HG03342 (cell line): ENCODE results near the gene TEDC2.

Source experiments
- ATAC-seq: cut with Tn5 transposase; IDR thresholded peaks from one replicate; pipeline ENCODE4 v1.9.1; 2021; ENCODE audit warnings: mild to moderate bottlenecking, moderate library complexity; ENCODE audit not compliant: unreplicated experiment

The TEDC2 gene

DNA sequence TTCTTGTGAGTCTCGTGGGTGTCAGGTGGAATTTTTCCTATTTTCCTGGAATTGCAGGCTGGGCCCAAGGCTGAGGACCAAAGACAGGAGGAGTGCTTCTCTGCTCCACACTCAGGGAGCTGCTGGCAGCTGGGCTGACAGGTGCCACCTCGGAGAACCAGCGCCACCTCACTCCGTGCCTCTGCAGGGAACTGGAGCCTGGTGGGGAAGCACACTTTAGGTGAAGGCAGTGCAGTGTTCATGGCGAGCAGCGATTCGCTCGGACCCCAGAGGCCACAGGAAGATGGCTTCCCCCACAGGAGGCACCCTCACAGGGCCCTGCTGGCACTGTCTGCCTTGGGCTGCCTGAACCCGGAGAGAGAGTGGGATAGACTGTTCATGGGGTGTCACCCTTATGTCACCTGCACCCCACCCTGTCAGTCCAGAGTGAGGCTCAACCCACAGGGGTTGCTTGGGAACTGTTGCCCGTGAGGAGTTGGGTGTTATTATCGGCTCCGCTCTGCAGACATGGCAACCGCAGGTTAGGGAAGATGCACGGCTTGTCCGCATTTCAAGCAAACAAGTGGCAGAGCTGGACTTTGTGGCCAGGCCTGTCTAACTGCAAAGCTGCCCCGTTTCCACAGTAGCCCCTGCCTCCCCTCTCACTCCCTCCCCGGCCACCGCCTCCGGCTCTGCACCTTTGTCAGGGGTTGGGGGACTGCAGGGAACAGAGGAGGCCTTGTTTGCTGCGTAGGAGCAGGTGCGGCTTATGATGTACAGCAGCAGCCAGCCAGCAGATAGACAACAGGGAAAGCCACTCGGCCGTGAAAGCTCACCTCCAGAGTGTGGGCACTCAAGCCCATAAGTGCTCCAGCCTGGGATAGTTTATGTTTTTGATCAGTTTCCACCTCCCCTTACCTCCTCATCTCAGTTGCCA is 30.5 kb downstream of the TEDC2 start:
- no peak for ATAC-seq

DNA sequence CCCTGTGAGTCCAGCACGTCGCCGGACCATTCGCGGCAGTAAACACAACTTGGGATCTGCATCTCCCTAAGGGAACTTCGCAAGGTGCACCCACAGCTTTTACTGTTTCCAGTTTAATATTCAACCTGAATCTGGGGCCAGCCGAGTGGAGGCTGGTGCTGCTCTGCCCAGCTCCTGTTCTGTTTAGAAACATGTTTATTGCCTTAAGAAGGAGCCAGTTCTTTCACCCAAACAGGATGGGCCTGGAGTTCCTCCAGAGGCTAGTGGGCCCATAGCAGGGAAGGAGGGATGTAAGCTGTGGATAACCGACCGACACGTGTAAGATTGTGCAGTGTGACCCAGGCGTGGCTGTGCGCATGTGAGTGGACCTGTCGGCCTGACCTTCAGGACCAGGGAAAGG is 32.4 kb downstream of the TEDC2 start:
- no peak for ATAC-seq

DNA sequence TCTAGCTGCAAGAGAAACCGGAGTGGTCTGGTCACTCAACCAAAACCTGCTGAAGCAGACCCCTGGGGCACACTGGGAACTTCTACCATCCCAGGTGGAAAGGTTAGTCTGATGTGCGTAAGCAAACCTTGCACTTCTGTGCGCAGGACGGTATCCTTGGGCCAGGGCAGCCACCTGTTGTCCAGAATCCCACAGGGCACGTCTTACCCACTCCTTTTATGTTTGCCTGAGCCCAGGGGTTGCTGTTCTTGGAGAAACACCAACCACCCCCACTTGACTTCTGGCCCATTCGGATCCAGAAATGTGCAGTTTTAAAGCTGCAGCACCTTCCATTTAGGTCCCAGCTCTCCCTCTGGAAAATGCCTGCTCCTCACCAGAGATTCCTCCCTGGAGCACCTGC is 33.7 kb downstream of the TEDC2 start:
- ATAC-seq, result no peak

DNA sequence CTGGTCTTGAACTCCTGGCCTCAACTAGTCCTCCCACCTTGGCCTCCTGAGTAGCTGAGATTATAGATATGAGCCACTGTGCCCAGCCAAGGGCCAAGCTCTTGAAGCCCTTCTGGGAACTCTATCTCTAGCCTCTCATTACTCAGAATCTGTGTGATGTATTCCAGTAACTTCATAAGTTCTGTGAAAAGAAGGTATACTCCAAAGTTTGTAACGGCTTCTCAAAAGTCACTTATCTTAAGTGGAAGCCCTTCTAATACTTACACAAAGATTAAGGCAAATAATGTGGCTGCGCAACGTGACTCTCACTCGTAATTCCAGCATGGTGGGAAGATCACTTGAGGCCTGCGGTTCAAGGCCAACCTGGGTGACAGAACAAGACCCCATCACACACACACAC is 34.7 kb downstream of the TEDC2 start:
- no peak for ATAC-seq

DNA sequence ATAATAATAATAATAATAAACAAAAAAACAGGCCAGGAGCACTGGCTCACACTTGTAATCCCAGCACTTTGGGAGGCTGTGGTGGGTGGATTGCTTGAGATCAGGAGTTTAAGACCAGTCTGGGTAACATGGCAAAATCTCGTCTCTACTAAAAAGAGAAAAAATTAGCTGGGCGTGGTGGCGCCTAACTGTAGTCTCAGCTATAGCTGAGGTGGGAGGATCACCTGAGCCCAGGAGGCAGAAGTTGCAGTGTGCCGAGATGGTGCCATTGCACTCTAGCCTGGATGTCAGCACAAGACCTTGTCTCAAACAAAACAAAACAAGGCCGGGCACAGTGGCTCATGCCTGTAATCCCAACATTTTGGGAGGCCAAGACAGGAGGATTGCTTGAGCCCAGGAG is 35.1 kb downstream of the TEDC2 start:
- ATAC-seq, result no peak

DNA sequence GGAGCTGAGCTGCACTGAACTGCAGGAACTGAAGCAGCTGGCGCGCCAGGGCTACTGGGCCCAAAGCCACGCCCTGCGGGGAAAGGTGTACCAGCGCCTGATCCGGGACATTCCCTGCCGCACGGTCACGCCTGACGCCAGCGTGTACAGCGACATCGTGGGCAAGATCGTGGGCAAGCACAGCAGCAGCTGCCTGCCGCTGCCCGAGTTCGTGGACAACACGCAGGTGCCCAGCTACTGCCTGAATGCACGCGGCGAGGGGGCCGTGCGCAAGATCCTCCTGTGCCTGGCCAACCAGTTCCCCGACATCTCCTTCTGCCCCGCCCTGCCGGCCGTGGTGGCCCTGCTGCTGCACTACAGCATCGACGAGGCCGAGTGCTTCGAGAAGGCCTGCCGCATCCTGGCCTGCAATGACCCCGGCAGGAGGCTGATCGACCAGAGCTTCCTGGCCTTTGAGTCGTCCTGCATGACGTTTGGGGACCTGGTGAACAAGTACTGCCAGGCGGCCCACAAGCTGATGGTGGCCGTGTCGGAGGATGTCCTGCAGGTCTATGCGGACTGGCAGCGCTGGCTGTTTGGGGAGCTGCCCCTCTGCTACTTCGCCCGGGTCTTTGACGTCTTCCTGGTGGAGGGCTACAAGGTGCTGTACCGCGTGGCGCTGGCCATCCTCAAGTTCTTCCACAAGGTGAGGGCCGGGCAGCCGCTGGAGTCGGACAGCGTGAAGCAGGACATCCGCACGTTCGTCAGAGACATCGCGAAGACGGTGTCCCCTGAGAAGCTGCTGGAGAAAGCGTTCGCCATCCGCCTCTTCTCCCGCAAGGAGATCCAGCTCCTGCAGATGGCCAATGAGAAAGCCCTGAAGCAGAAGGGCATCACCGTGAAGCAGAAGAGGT is 36.6 kb downstream of the TEDC2 start:
- ATAC-seq, result no peak

DNA sequence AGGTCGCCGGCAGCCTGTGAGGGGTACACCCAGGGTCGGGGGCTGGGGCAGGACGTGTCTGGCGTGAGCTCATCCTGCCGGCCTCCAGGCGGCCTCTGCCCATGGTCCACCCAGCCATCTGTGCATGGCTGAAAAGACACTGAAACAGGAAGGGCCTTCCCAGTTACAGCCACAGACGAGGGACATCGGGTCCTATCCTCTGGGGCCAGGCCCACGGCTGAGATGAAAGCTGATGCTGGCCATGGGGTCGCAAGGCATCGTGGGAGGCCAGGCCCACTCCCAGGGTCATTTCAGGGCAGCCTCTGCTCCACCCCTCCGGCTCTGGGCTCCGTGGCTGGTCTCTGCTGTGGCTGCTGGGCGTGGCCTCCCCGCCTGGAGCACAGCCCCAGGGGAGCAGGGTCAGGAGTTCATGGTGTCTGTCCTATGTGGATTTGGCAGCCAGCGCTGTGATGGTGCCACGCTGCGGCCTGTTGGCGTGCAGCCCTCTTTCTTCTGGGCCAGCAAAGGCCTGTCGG is 37.3 kb downstream of the TEDC2 start:
- ATAC-seq, result no peak

DNA sequence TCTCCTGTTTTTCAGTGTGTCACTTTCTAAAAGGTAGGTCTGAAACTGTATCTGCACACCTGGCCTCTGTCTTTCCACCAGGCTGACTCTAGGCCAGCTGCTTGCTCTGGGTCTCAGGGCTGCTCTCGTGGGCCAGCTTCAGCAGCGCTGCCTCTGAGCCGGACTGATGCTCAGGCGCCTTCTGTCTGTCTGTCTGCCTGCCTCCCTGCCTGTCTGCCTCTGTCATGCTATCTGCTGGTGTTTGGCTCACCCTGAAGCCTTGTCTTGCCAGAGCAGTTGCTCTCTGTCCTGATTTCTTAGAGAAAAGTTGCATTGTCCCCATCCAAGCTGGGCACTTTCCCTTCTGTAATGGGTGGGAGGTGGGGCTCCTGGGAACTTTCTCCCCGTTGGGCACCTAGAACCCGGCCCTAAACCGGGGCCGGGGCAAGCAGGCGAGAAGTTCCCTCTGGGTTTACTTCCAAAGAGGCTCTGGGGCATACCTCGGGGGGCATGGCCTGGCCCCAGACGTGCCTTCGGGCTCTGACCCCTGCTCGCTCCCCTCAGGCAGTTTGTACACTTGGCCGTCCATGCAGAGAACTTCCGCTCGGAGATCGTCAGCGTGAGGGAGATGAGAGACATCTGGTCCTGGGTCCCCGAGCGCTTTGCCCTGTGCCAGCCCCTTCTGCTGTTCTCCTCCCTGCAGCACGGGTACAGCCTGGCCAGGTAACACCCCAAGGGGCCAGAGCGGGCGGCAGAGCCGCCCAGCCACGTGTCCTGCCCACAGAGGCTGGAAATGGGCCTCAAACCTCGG is 38.0 kb downstream of the TEDC2 start:
- ATAC-seq, result no peak

DNA sequence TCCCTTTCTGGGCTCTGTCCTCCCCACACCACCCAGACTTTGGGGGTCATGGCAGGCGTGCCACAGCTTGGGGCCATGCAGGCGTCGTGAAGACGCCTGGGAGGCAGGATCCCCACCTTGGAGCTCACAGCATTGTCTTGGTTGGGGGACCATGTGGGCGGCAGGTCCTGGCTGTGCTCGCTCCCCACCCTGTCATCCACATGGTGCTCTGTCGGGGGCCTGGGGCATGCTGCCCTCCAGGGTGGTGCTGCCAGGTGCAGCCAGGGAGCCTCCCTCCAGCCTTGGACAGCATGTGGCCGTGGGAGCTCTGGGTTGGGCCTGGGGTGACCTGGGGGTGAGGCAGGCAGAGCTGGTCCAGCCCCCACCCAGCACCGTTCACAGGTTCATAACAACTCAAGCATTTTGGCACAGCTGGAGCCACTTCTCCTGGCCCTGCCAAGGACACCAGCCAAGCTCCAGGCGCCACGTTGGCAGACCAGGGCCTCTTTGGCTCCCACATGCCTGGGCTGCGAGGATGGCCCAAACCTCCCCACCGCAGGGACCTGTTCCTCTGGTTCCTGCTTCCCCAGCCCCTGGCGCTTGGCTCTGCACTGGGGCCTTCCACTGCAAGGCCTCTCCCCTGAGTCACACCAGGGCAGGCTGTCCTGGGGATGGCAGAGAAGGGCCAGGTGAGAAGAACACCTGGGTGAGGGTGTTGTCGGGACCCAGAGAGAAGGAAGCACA is 38.8 kb downstream of the TEDC2 start:
- ATAC-seq, result no peak

DNA sequence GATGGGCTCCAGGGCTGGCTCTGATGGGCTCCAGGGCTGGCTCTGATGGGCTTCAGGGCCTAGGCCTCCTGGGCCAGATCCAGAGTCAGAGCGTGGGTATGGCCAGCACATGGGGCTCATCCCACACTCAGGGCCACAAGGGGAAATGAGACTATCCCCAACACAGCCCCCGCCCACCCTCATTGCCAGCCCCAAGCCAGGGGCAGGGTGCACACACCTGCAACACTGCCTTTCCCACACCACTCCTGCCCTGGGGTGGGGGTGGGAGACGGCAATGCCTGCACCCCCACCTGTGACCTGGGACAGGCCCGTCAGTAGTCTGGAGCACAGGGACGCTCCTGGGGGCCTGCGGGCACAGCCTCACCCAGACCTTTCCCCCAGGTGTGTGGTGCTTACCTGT is 39.5 kb downstream of the TEDC2 start:
- no peak for ATAC-seq

DNA sequence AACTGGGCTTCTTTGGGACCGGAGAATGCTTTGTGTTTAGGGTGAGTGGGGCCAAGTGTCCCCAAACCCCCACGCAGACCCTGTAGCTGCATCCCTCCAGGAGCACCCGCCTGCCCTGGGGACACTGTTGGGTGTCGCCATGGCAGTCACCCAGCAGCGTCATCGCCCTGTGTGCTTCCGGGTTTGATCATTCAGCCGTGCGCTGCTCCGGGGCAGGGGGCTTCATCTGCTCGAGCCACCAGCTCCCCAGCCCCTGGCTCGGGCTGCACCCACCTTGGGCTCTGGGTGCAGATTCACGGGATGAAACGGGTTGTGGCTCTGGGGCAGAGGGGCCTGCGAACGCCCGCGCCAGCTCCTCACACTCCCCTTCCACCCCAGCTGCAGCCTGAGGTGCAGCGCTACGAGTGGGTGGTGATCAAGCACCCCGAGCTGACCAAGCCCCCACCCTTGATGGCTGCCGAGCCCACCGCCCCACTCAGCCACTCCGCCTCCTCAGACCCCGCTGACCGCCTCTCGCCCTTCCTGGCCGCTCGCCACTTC is 40.1 kb downstream of the TEDC2 start:
- no peak for ATAC-seq

DNA sequence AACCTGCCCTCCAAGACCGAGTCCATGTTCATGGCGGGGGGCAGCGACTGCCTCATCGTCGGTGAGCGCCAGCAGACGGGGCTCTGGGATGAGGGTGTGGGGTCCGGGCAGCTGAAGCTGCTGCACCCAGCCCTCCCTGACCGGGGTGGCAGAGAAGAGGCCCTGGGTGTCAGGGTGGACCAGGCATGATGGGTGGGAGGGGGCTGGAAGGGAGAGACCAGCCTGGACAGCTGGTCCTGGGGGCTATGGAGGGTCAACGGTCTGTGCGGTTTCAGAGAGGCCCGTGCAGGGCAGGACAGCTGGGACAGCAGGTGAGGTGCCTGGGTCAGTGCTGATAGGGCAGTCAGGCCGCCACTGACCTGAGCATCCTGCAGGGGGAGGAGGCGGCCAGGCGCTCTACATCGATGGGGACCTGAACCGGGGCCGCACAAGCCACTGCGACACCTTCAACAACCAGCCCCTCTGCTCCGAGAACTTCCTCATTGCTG is 40.6 kb downstream of the TEDC2 start:
- ATAC-seq, result no peak

DNA sequence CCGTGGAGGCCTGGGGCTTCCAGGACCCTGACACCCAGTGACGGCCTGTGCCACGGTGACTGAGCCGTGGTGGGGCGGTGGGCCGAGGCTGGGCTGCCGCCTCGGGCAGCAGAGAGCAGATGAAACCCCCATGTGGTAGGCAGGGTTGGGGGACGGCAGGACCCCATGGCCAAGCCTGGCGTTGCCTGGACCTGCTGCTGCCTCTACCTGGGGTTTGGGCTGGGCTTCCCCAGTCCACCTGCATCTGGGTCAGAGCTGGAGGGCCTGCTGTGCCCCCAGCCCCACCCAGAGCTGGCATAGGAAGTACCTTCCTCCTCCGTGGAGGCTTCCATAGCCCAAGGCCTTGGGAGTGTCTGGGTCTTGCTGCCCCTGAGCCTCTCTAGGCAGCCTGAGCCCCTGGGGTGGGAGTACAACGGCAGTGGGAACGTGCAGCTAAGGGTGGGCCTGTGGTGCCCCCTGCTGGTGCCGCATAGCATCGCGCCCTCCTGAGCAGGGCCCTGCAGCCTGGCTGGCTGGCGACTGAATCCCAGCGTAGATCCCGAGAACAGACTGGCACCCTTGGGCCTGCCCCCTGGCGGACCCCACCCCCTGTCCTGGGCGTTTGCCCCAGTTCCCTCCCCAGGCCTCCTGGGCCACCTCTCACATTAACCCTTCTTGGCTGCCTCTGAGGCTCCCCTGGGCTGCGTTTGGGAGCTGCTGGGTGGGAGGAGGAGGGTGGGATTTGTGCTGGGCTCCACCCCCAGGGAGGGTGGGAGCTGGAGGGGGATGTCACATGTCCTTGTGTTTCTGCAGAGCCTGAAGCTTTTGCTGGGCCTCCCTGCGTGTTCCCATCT is 41.2 kb downstream of the TEDC2 start:
- peak; percentile 70 for ATAC-seq

DNA sequence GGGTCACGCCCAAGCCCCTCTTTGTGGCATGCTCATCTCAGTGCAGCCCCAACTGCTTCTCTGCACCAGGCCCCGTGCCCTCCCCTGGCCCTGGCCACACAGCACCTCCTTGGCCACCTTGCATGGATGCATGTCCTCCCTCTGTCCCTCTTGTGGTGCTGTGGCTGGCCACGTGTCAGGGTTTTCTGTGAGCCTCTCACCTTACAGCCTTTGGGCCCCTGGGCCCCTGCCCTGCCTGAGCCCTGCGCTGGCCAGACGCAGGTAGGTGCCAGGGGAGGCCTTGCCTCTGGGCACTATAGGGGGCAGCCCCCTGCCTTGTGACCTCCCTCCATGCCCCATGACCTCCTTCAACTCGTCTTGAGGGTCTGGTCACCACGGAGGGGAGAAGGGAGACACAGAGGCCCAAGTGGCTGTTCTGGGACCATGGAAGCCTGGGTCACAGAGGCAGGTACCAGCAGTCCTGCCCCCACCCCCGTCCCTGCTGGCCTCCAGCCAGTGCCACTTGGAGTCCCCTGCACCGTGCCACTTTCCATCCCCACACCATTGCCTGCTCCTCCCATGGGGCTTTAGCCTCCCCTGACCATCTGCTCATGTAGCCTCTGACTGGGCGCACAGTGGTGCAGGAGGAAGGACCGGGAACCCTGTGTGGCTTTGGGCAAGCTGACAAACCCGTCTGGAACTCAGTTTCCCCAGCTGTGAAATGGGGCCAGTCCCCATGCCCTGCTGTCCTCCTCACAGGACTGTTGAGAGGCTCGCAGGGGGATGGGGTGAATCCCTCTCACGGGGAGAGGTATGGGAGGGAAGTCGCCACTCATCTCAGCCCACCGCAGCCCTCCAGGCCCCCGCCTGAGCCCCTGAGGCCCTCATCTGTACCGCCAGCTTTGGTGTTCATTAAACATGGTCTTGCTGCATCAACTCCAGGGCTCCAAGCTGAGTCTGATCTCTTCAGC is 42.3 kb downstream of the TEDC2 start:
- ATAC-seq, result no peak

DNA sequence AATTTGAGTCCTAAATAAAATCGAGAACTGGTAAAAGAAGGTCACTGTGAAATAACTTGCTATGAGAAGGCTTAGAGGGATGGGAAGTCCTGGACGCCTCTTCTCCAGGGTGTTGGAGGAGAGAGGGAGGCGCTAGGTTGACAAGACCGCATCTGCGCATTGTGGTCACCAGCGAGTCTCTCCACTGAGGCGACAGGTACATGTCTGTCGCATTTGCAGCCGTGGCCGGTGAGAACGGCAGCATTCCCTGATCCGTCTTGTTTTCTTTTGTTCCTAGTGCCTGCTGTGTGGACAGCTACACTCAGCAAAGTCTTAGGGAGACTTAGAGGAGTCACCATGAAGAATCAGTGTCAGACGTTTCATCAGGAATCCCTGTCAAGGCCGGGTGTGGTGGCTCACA is 45.8 kb downstream of the TEDC2 start:
- no peak for ATAC-seq

DNA sequence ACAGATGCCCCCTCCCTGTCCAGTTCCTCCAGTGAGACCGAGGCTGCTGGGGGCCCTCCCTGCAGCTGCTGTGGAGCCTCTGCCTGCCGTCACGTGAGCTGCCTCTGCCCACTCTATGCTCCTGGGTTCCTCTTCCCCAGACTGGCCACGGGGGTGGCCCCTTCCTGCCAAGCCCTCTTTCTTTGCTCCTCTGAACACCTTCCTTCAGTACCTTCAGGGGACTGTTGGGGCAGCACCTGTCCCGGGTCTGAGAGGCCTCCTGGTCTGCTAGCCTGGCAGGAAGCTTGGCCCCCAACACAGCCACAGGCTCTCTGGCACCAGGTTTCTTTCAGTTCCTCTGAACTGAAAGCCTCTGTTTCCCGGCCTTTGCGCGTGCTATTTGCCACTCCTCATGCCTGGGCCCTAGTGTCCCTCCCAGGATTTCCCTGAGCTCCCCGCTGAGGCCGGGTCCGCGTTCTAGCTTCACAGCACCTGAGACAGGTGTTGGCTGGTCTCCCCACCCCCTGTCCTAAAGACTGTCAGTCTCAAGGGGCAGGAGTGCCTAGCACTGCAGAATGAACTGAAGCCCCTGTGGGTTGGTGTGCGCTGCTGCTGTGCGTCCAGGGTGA is 47.2 kb downstream of the TEDC2 start:
- peak; percentile 60 for ATAC-seq

DNA sequence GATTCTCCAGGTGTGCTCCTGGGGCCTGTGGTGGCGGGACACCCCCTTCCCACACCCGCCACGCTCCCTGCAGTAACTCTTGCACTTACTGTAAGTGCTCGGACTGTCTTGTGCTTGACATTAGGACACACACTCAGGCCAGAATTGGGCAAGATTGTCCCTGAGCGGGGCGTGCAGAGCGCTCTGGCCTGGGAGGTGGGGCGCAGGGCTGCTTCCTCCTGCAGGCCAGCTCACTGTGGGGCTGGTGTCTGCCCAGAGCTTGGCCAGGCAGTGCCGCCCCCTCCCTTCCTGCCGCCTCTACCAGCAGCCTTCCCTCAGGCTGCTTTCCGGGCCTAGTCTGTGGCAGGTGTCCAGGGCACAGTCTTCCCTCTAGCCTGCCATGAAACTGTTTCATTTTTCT is 47.8 kb downstream of the TEDC2 start:
- ATAC-seq, result no peak
